MM.1S (cell line): Measurements from ENCODE around the gene ADAM11.

ENCODE experiments used
- DNase-seq: peaks from one replicate; pipeline ENCODE4 v3.0.0-alpha.2; 2015
- H2AFZ ChIP-seq: fragments of 300-600 bp; sonication (generic); 2 replicates; pipeline ENCODE4 v1.6.0; 2016; ENCODE audit warnings: antibody characterized with exemption, low read length
- H3F3A ChIP-seq: fragments of 300-600 bp; sonication (generic); 2 replicates; pipeline ENCODE4 v1.6.1; 2016; ENCODE audit warnings: mild to moderate bottlenecking, antibody characterized with exemption, low read length, moderate library complexity, mixed read lengths; ENCODE audit not compliant: insufficient read depth
- H3K27ac ChIP-seq: fragments of 300-600 bp; sonication (generic); 2 replicates; pipeline ENCODE4 v1.5.1; 2016; ENCODE audit warnings: mild to moderate bottlenecking, low read length
- H3K27me3 ChIP-seq: fragments of 300-600 bp; sonication (generic); replicated peaks from 2 replicates; pipeline ENCODE4 v1.6.0; 2016; ENCODE audit warnings: low read length; ENCODE audit not compliant: insufficient read depth
- H3K36me3 ChIP-seq: fragments of 300-600 bp; sonication (generic); replicated peaks from 2 replicates; pipeline ENCODE4 v1.6.1; 2016; ENCODE audit warnings: mild to moderate bottlenecking, low read length, mixed read lengths; ENCODE audit not compliant: insufficient read depth
- H3K4me1 ChIP-seq: fragments of 300-600 bp; sonication (generic); 2 replicates; pipeline ENCODE4 v1.6.1; 2016; ENCODE audit warnings: low read length, mixed read lengths
- H3K4me2 ChIP-seq: fragments of 300-600 bp; sonication (generic); 2 replicates; pipeline ENCODE4 v1.6.0; 2016; ENCODE audit warnings: low read depth, low read length
- H3K4me3 ChIP-seq: fragments of 300-600 bp; sonication (generic); 2 replicates; pipeline ENCODE4 v1.5.1; 2016; ENCODE audit warnings: low read length, mixed read lengths
- H3K79me2 ChIP-seq: fragments of 300-600 bp; sonication (generic); 2 replicates; pipeline ENCODE4 v1.6.1; 2016; ENCODE audit warnings: mixed run types, low read length, mixed read lengths
- H3K9ac ChIP-seq: fragments of 300-600 bp; sonication (generic); 2 replicates; pipeline ENCODE4 v1.6.1; 2016; ENCODE audit warnings: low read length, mixed read lengths
- H3K9me2 ChIP-seq: fragments of 300-600 bp; sonication (generic); replicated peaks from 2 replicates; pipeline ENCODE4 v1.6.1; 2016; ENCODE audit warnings: mild to moderate bottlenecking, low read length, mixed read lengths; ENCODE audit not compliant: insufficient read depth
- H3K9me3 ChIP-seq: fragments of 300-600 bp; sonication (generic); replicated peaks from 2 replicates; pipeline ENCODE4 v1.6.1; 2016; ENCODE audit warnings: mild to moderate bottlenecking, low read length, mixed read lengths; ENCODE audit not compliant: insufficient read depth
- H4K20me1 ChIP-seq: fragments of 300-600 bp; sonication (generic); 2 replicates; pipeline ENCODE4 v1.6.1; 2016; ENCODE audit warnings: mild to moderate bottlenecking, low read length, moderate library complexity, mixed read lengths; ENCODE audit not compliant: insufficient read depth
- CTCF ChIP-seq: fragments of 300-600 bp; sonication (generic); IDR thresholded peaks from 2 replicates; pipeline ENCODE4 v1.5.1; 2016; ENCODE audit warnings: antibody characterized with exemption, low read length, mixed read lengths
- EZH2 ChIP-seq: fragments of 300-600 bp; sonication (generic); optimal IDR thresholded peaks from 2 replicates; pipeline ENCODE3; 2017; ENCODE audit warnings: low read depth, mild to moderate bottlenecking, antibody characterized with exemption, low read length, mixed read lengths
- EZH2phosphoT487 ChIP-seq: fragments of 300-600 bp; sonication (generic); IDR thresholded peaks from 2 replicates; pipeline ENCODE4 v1.6.1; 2018; ENCODE audit warnings: antibody characterized with exemption, low read length

The ADAM11 gene

GRCh38 chr17:44761932-44762810 is 3.4 kb downstream of the ADAM11 start:
- TF ChIP-seq EZH2 (no peak), EZH2phosphoT487 (no peak), CTCF (no peak)
- H3K79me2 ChIP-seq, result no peaks in the 10 kb centered on the region
- H3K4me1 ChIP-seq, result no peaks in the 10 kb centered on the region
- H4K20me1 ChIP-seq, result no peaks in the 10 kb centered on the region
- no peaks in the 10 kb centered on the region for H3K36me3 ChIP-seq
- H3K27me3 ChIP-seq, result peaks cover 34% of the 10 kb centered on the region
- no peak for DNase-seq
- H3K4me3 ChIP-seq, result no peak overlapping the region
- no peak overlapping the region for H3K4me2 ChIP-seq
- H2AFZ ChIP-seq, result no peak overlapping the region
- H3K9ac ChIP-seq, result no peak overlapping the region
- H3K9me3 ChIP-seq, result no peaks in the 10 kb centered on the region
- no peaks in the 10 kb centered on the region for H3F3A ChIP-seq
- H3K27ac ChIP-seq, result no peak overlapping the region
- no peaks in the 10 kb centered on the region for H3K9me2 ChIP-seq

DNA sequence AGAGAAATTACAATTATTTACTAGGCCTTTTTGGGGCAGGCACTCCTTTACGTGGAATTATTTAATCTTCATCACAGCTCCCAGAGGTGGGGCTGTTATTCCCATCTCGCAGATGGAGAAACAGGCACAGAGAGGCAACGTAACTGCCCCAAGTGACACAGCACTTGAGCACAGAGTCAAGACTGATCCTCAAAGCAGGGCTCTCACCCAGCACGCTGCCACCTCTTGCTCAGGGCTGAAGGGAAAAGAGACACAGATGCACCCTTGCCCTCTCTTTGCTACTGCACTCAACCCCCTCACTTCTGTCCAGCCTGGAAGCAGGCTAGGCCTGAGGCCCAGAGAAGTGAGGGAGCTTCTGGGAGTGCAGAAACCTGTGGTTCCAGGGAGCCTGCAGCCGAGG is 4.4 kb downstream of the ADAM11 start:
- Histone ChIP-seq H3K27ac (no peak overlapping the region), H3K9me3 (no peaks in the 10 kb centered on the region), H3K9me2 (no peaks in the 10 kb centered on the region), H2AFZ (no peak overlapping the region), H3K27me3 (peaks cover 24% of the 10 kb centered on the region), H3K36me3 (no peaks in the 10 kb centered on the region), H3K79me2 (no peaks in the 10 kb centered on the region), H3F3A (no peaks in the 10 kb centered on the region), H3K4me1 (no peaks in the 10 kb centered on the region), H3K9ac (no peak overlapping the region), H3K4me3 (no peak overlapping the region), H4K20me1 (no peaks in the 10 kb centered on the region), H3K4me2 (no peak overlapping the region)
- no peak for DNase-seq
- TF ChIP-seq EZH2phosphoT487 (no peak), CTCF (no peak), EZH2 (no peak)

DNA sequence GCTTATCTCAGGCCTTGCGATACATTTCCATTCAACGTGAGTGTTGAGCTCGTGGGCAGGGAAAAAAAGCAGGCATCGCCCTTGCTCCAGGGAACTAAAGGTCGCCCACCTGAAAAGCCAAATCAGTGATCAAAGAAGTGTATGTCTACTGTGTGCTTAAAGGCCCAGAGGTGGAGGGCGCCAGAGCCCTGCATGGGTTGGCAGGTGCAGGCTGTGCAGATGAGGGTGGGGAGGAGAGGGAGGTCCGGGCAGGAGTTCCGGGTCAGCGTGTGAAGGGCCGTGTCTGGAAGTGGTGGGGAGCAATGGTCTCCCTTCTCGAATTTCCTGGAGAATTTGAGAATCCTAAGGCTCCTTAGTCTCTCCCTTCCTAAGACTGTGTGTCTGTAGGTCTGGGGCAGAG is 7.2 kb downstream of the ADAM11 start:
- H3K36me3 ChIP-seq, result no peaks in the 10 kb centered on the region

More for the DNA sequence above, 7.2 kb downstream of the ADAM11 start:
- Histone ChIP-seq H3K27me3 (peaks cover 5% of the 10 kb centered on the region; the same call in 1 of the 2 replicates), H3K4me1 (no peaks in the 10 kb centered on the region), H3K4me2 (no peak overlapping the region), H3K9me2 (no peaks in the 10 kb centered on the region), H3F3A (no peaks in the 10 kb centered on the region), H3K9ac (no peak overlapping the region), H2AFZ (no peak overlapping the region), H3K9me3 (no peaks in the 10 kb centered on the region), H3K27ac (no peak overlapping the region), H3K79me2 (no peaks in the 10 kb centered on the region), H4K20me1 (no peaks in the 10 kb centered on the region), H3K4me3 (no peak overlapping the region)
- no peak for DNase-seq
- no peak for TF ChIP-seq EZH2phosphoT487
- TF ChIP-seq CTCF, result no peak
- no peak for TF ChIP-seq EZH2
